Tibial nerve (tissue), 4 donors: ENCODE measurements around the gene DAP. TPM values are rescaled to one million over a fixed set of nuclear protein-coding genes. Genes with fewer than 3 reads are reported as not detected.

Source experiments
- DNase-seq, 2 donors: peaks; one replicate each; pipeline ENCODE4 v3.0.0-alpha.2; 2019; ENCODE audit warnings: low spot score in 2 of 2
- H3K27ac ChIP-seq, 4 donors: fragments of 200-600 bp; sonication (generic) in 3 of 4; one replicate each; pipeline ENCODE4 v1.5.1; 2017 to 2019; ENCODE audit warnings: mild to moderate bottlenecking in 1 of 4
- H3K27me3 ChIP-seq, 2 donors: fragments of 200-600 bp; sonication (generic) in 1 of 2; one replicate each; pipeline versions ENCODE4 v1.5.1 to v1.6.0; 2017 to 2019
- H3K36me3 ChIP-seq, 3 donors: fragments of 200-600 bp; sonication (generic); one replicate each; pipeline ENCODE4 v1.5.1; 2018 to 2019
- H3K4me1 ChIP-seq, 4 donors: fragments of 200-600 bp; sonication (generic) in 3 of 4; one replicate each; pipeline ENCODE4 v1.5.1; 2017 to 2019
- H3K4me3 ChIP-seq, 4 donors: fragments of 200-600 bp; sonication (generic) in 3 of 4; one replicate each; pipeline ENCODE4 v1.5.1; 2017 to 2019; ENCODE audit warnings: mild to moderate bottlenecking in 1 of 4, moderate library complexity in 1 of 4
- H3K9me3 ChIP-seq, 4 donors: fragments of 200-600 bp; sonication (generic) in 3 of 4; one replicate each; pipeline ENCODE4 v1.5.1; 2017 to 2019
- CTCF ChIP-seq, 5 experiments: fragments of 200-600 bp in 3 of 5; fragments of 450-650 bp in 2 of 5; sonication (generic) in 3 of 5; IDR thresholded peaks; one replicate each; pipeline ENCODE4 v1.5.1; 2016 to 2019; ENCODE audit warnings: antibody characterized with exemption in 5 of 5, mild to moderate bottlenecking in 3 of 5, moderate library complexity in 2 of 5
- EP300 ChIP-seq, 2 donors: sonication (generic); formaldehyde crosslinking; IDR thresholded peaks; one replicate each; pipeline ENCODE4 v1.6.1; 2017; ENCODE audit warnings: antibody characterized with exemption in 2 of 2, mild to moderate bottlenecking in 1 of 2
- POLR2A ChIP-seq, 2 donors: fragments of 450-650 bp; IDR thresholded peaks; one replicate each; pipeline ENCODE4 v1.6.1; 2017; ENCODE audit warnings: antibody characterized with exemption in 2 of 2, mild to moderate bottlenecking in 2 of 2, moderate library complexity in 2 of 2
- WGBS, 2 donors: methylation state at CpG; one replicate each; pipeline ENCODE4 v1.1.5; 2018; 5-methylcytosine and 5-hydroxymethylcytosine counted together
- total RNA-seq, 4 donors: library from RNA; depleted of rRNA; stranded (reverse); fragments of >200 nt; gene quantifications; one replicate each; pipeline ENCODE4 v1.1.0, GENCODE V29; 2016

The DAP gene
- total RNA-seq, 4 donors from 2014 or later: 43.0 to 77.7 (median 50.0) TPM

DNA sequence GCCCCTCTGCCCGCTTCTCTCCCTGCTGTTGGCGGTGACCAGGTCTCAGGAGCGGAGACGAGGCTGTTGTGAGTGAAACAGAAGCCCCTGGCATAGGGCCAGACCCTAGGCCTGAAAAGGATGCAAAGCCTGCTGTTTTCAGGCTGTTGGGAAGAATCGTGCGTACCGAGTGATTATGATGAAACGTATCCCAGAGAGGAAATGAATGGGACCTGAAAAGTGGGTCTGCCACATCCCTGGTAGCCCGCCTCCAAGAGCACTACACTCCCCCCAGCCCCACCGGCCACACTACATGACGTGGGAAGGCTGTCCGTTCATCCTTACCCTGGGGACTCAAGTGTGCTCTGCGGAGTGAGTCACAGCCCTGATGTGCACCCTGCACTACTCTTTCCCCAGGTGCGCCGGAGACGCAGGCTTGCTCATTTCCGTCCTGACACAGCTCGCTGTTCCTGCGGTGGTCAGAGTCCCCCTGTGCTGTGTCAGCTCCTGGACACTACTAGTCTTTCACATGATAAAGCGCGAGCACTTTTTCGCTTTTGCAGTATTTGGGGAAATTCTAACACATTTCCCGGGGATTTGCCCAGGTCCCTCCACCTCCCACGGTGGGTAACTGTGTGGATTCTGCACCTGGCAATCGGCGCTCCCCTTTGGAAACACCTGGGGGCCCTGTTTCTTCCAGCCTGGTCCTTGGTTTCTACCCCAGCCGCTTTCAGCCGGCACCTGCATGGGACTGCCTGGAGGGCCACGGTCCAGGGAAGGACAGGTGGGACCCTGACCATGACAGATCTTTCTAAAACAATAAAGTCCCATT is 105.7 kb downstream of the DAP start:
- no peaks in the 10 kb centered on the region for H3K27me3 ChIP-seq
- no peak for DNase-seq
- peaks cover 0 to 29% (median 4%) of the 10 kb centered on the region in 4 donors for H3K4me1 ChIP-seq
- no peak overlapping the region for H3K4me3 ChIP-seq
- H3K36me3 ChIP-seq: peaks cover 0 to 21% (median 0%) of the 10 kb centered on the region in 3 donors
- H3K9me3 ChIP-seq: no peaks in the 10 kb centered on the region
- no peak overlapping the region for H3K27ac ChIP-seq
- WGBS, 2 donors: 78 to 81% methylated on average over 29 of the region's 29 CpGs
- TF ChIP-seq POLR2A (IDR thresholded peaks at IDR 0.05): no peak

GRCh38 chr5:10654566-10654965 is 106.5 kb downstream of the DAP start:
- H3K4me3 ChIP-seq: no peak overlapping the region
- H3K4me1 ChIP-seq: peaks cover 0 to 29% (median 4%) of the 10 kb centered on the region in 4 donors
- WGBS, 2 donors: 83 to 85% methylated on average over 13 of the region's 13 CpGs
- H3K27ac ChIP-seq: no peak overlapping the region
- no peaks in the 10 kb centered on the region for H3K27me3 ChIP-seq
- H3K36me3 ChIP-seq: peaks cover 0 to 29% (median 0%) of the 10 kb centered on the region in 3 donors
- no peak for TF ChIP-seq EP300 (IDR thresholded peaks at IDR 0.05)
- TF ChIP-seq CTCF (IDR thresholded peaks at IDR 0.05): no peak
- TF ChIP-seq POLR2A (IDR thresholded peaks at IDR 0.05): no peak
- H3K9me3 ChIP-seq: no peaks in the 10 kb centered on the region
- no peak for DNase-seq

GRCh38 chr5:10653751-10654400 is 107.2 kb downstream of the DAP start:
- H3K4me1 ChIP-seq: peaks cover 0 to 29% (median 4%) of the 10 kb centered on the region in 4 donors
- peak overlapping the region in 1 of 4 donors; percentile 29 for H3K27ac ChIP-seq
- WGBS, 2 donors: 77 to 80% methylated on average over 12 of the region's 12 CpGs
- H3K9me3 ChIP-seq: no peaks in the 10 kb centered on the region
- no peak overlapping the region for H3K4me3 ChIP-seq
- no peak for DNase-seq
- TF ChIP-seq POLR2A (IDR thresholded peaks at IDR 0.05) (no peak), CTCF (IDR thresholded peaks at IDR 0.05) (no peak), EP300 (IDR thresholded peaks at IDR 0.05) (no peak)
- H3K36me3 ChIP-seq: peaks cover 0 to 34% (median 0%) of the 10 kb centered on the region in 3 donors
- no peaks in the 10 kb centered on the region for H3K27me3 ChIP-seq

- WGBS, 2 donors: 52 to 61% methylated on average over 4 of the region's 4 CpGs
- TF ChIP-seq EP300 (IDR thresholded peaks at IDR 0.05) (no peak), POLR2A (IDR thresholded peaks at IDR 0.05) (no peak), CTCF (IDR thresholded peaks at IDR 0.05) (no peak)
- H3K27ac ChIP-seq: peak overlapping the region in 1 of 4 donors; percentile 29
- no peaks in the 10 kb centered on the region for H3K9me3 ChIP-seq
- peak; percentile 44 to 46 for DNase-seq
- H3K27me3 ChIP-seq: no peaks in the 10 kb centered on the region
- H3K4me3 ChIP-seq: no peak overlapping the region
- peaks cover 0 to 34% (median 0%) of the 10 kb centered on the region in 3 donors for H3K36me3 ChIP-seq
- H3K4me1 ChIP-seq: peaks cover 0 to 29% (median 4%) of the 10 kb centered on the region in 4 donors
Measured at GRCh38 chr5:10653043-10653442, 108.0 kb downstream of the DAP start.

DNA sequence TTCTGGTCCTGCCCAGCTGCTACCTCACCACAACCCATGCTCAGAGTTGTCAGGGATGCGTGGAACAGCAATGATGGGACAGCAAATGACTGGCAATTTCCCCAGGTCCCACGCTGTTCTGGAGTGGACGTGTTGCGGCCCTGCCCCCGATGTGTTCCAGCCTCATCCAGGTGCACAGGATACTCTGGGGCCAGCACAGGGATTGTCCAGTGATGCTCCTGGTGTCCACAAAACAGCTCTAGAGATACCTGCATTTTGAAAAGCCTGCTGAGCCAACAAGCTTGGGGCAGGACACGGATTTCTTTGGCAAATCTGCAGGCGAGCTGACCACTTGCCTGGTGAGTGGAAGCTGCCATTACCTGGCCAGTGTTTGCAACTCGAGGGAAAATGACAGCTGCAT is 108.4 kb downstream of the DAP start:
- H3K27me3 ChIP-seq: no peaks in the 10 kb centered on the region
- H3K4me3 ChIP-seq: no peak overlapping the region
- 80 to 85% methylated on average over 6 to 8 of the region's 8 CpGs for WGBS, 2 donors
- H3K27ac ChIP-seq: no peak overlapping the region
- H3K9me3 ChIP-seq: no peaks in the 10 kb centered on the region
- DNase-seq: no peak
- peaks cover 0 to 29% (median 4%) of the 10 kb centered on the region in 4 donors for H3K4me1 ChIP-seq
- TF ChIP-seq EP300 (IDR thresholded peaks at IDR 0.05) (no peak), POLR2A (IDR thresholded peaks at IDR 0.05) (no peak), CTCF (IDR thresholded peaks at IDR 0.05) (no peak)
- H3K36me3 ChIP-seq: peaks cover 0 to 34% (median 0%) of the 10 kb centered on the region in 3 donors
